Measurements from ENCODE around the gene ZNF91. TPM values are rescaled to one million over a fixed set of nuclear protein-coding genes. Genes with fewer than 3 reads are reported as not detected.

Gene ZNF91
- polyA plus RNA-seq, 1 donor (not counting 4 experiments of a cell fraction or from before 2014, with no cell fraction given): 14.1 TPM

- Histone ChIP-seq H3K9me3 (ENCODE audit: control insufficient read depth, low read depth, low read length) (peaks cover 7% of the 10 kb centered on the region), H3K27ac (ENCODE audit: control insufficient read depth, insufficient read depth, low read length) (no peak overlapping the region), H4K20me1 (ENCODE audit: control insufficient read depth, extremely low read depth, insufficient read depth, low read length) (no peaks in the 10 kb centered on the region), H3K4me1 (ENCODE audit: control insufficient read depth, extremely low read depth, insufficient read depth, low read length) (no peaks in the 10 kb centered on the region), H3K9ac (ENCODE audit: control insufficient read depth, extremely low read depth, insufficient read depth, low read length) (no peak overlapping the region), H3K36me3 (ENCODE audit: control insufficient read depth in 2 of 2, extremely low read depth in 1 of 2, insufficient read depth in 2 of 2, low read length in 2 of 2) (no peaks in the 10 kb centered on the region), H3K79me2 (ENCODE audit: control insufficient read depth, insufficient read depth, low read length) (no peaks in the 10 kb centered on the region), H3K4me2 (ENCODE audit: control insufficient read depth, extremely low read depth, insufficient read depth, low read depth, low read length) (no peak overlapping the region), H2AFZ (ENCODE audit: control insufficient read depth, low read length) (no peak overlapping the region), H3K9me1 (ENCODE audit: control insufficient read depth, extremely low read depth, insufficient read depth, low read length) (no peaks in the 10 kb centered on the region), H3K27me3 (ENCODE audit: control insufficient read depth, extremely low read depth, insufficient read depth, low read length) (no peaks in the 10 kb centered on the region), H3K4me3 (ENCODE audit: control insufficient read depth in 2 of 3, extremely low read depth in 1 of 3, insufficient read depth in 2 of 3, low read depth in 1 of 3, low read length in 3 of 3) (no peak overlapping the region)
- TF ChIP-seq, protein P1, sequence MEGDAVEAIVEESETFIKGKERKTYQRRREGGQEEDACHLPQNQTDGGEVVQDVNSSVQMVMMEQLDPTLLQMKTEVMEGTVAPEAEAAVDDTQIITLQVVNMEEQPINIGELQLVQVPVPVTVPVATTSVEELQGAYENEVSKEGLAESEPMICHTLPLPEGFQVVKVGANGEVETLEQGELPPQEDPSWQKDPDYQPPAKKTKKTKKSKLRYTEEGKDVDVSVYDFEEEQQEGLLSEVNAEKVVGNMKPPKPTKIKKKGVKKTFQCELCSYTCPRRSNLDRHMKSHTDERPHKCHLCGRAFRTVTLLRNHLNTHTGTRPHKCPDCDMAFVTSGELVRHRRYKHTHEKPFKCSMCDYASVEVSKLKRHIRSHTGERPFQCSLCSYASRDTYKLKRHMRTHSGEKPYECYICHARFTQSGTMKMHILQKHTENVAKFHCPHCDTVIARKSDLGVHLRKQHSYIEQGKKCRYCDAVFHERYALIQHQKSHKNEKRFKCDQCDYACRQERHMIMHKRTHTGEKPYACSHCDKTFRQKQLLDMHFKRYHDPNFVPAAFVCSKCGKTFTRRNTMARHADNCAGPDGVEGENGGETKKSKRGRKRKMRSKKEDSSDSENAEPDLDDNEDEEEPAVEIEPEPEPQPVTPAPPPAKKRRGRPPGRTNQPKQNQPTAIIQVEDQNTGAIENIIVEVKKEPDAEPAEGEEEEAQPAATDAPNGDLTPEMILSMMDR (optimal IDR thresholded peaks at IDR 0.05 in 1 of 3, IDR thresholded peaks at IDR 0.05 in 1 of 3, conservative IDR thresholded peaks at IDR 0.05 in 1 of 3; ENCODE audit: extremely low read depth in 1 of 3, insufficient read depth in 2 of 3, low read length in 3 of 3): no peak
- TF ChIP-seq EZH2 (IDR thresholded peaks at IDR 0.05; ENCODE audit: low read length): no peak
- DNase-seq (ENCODE audit: low read depth, low spot score): no peak
- no peak for FAIRE-seq
- dilution Hi-C loops (cut with MboI; ENCODE audit: extremely low pct_ligation_motif_present, low sequenced_read_pairs): no loop called here
Measured at GRCh38 chr19:23314505-23315251, 80.6 kb downstream of the ZNF91 start.

DNA sequence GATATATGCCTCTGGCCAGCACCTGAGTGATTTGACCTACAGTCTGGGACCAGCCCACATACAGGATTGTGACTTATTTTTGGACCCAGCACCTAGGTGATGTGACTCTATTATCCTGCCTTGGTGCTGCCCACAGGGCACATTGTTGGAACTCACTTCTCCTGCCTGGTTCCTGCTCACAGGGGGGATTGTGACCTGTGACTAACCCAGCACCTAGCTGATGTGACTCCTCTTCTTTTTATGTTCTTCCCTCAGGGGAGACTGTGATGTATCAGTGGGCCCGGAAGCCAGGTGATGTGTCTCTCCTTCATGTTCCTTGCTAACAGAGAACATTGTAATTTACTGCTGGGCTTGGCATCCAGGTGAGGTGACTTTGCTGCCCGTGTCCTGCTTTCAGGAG, 82.1 kb downstream of the ZNF91 start:
- TF ChIP-seq, protein P1 (optimal IDR thresholded peaks at IDR 0.05 in 1 of 3, IDR thresholded peaks at IDR 0.05 in 1 of 3, conservative IDR thresholded peaks at IDR 0.05 in 1 of 3; ENCODE audit: extremely low read depth in 1 of 3, insufficient read depth in 2 of 3, low read length in 3 of 3): no peak
- TF ChIP-seq EZH2 (IDR thresholded peaks at IDR 0.05; ENCODE audit: low read length): no peak
- H3K79me2 ChIP-seq (ENCODE audit: control insufficient read depth, insufficient read depth, low read length): no peaks in the 10 kb centered on the region
- no peak overlapping the region for H3K4me2 ChIP-seq (ENCODE audit: control insufficient read depth, extremely low read depth, insufficient read depth, low read depth, low read length)
- dilution Hi-C loops (cut with MboI; ENCODE audit: extremely low pct_ligation_motif_present, low sequenced_read_pairs): no loop called here
- peaks cover 7% of the 10 kb centered on the region for H3K9me3 ChIP-seq (ENCODE audit: control insufficient read depth, low read depth, low read length)
- H3K36me3 ChIP-seq (ENCODE audit: control insufficient read depth in 2 of 2, extremely low read depth in 1 of 2, insufficient read depth in 2 of 2, low read length in 2 of 2): no peaks in the 10 kb centered on the region
- DNase-seq (ENCODE audit: low read depth, low spot score): no peak
- no peak for FAIRE-seq
- no peaks in the 10 kb centered on the region for H3K4me1 ChIP-seq (ENCODE audit: control insufficient read depth, extremely low read depth, insufficient read depth, low read length)
- no peak overlapping the region for H3K4me3 ChIP-seq (ENCODE audit: control insufficient read depth in 2 of 3, extremely low read depth in 1 of 3, insufficient read depth in 2 of 3, low read depth in 1 of 3, low read length in 3 of 3)
- H3K9me1 ChIP-seq (ENCODE audit: control insufficient read depth, extremely low read depth, insufficient read depth, low read length): no peaks in the 10 kb centered on the region
- H3K9ac ChIP-seq (ENCODE audit: control insufficient read depth, extremely low read depth, insufficient read depth, low read length): no peak overlapping the region
- H2AFZ ChIP-seq (ENCODE audit: control insufficient read depth, low read length): no peak overlapping the region
- H3K27ac ChIP-seq (ENCODE audit: control insufficient read depth, insufficient read depth, low read length): no peak overlapping the region
- H4K20me1 ChIP-seq (ENCODE audit: control insufficient read depth, extremely low read depth, insufficient read depth, low read length): no peaks in the 10 kb centered on the region
- H3K27me3 ChIP-seq (ENCODE audit: control insufficient read depth, extremely low read depth, insufficient read depth, low read length): no peaks in the 10 kb centered on the region
